Liver (tissue), 3 donors: ENCODE measurements around the gene HYPK.

Source experiments
- CTCF ChIP-seq: fragments of 150-350 bp; IDR thresholded peaks from 2 replicates; pipeline ENCODE4 v1.5.1; 2017; ENCODE audit warnings: improper control_type of control experiment, low read depth, low read length; ENCODE audit not compliant: missing input control
- GABPA ChIP-seq, 2 donors: IDR thresholded peaks in 1 of 2; conservative IDR thresholded peaks in 1 of 2; 2 replicates each; pipeline ENCODE4 v1.6.1; 2016; ENCODE audit warnings: antibody characterized with exemption in 2 of 2, mild to moderate bottlenecking in 1 of 2, moderate library complexity in 1 of 2
- RAD21 ChIP-seq, 2 donors: IDR thresholded peaks; 2 replicates each; pipeline ENCODE4 v1.6.1; 2016; ENCODE audit warnings: antibody characterized with exemption in 2 of 2, mild to moderate bottlenecking in 2 of 2
- YY1 ChIP-seq: IDR thresholded peaks from 2 replicates; pipeline ENCODE4 v1.6.1; 2016; ENCODE audit warnings: antibody characterized with exemption, mild to moderate bottlenecking
- donor health status: healthy.
- donor health status: healthy.

- no peak for TF ChIP-seq CTCF
- no peak for TF ChIP-seq YY1
- TF ChIP-seq RAD21 (IDR thresholded peaks at IDR 0.05): no peak
- no peak for TF ChIP-seq GABPA (IDR thresholded peaks at IDR 0.05 in 1 of 2, conservative IDR thresholded peaks at IDR 0.05 in 1 of 2)
Measured at GRCh38 chr15:43821505-43821904, 21.1 kb downstream of the HYPK start.
